Body of pancreas (tissue), 4 donors: ENCODE results near the gene ZNF275. TPM values are rescaled to one million over a fixed set of nuclear protein-coding genes. Genes with fewer than 3 reads are reported as not detected.
"Not testable (repeated sequence)": the region's sequence is repeated elsewhere in the genome, so short reads cannot be mapped to it uniquely, and the experiment has no call there.

Source experiments
- ATAC-seq: fragments of 150-250 bp; one replicate; pipeline ENCODE4 v1.9.1; 2016
- DNase-seq, 4 donors: peaks; one replicate each; pipeline ENCODE4 v3.0.0-alpha.2; 2019
- H3K27ac ChIP-seq, 4 donors: fragments of 200-600 bp; sonication (generic); 1 replicate in 3 of 4; 2 replicates in 1 of 4; pipeline versions ENCODE4 v1.5.1 to v1.6.1; 2016 to 2019; ENCODE audit warnings: mild to moderate bottlenecking in 1 of 4, mixed read lengths in 1 of 4, moderate library complexity in 1 of 4
- H3K27me3 ChIP-seq, 2 donors: fragments of 200-600 bp; sonication (generic); one replicate each; pipeline ENCODE4 v1.6.0; 2016; ENCODE audit warnings: mild to moderate bottlenecking in 1 of 2
- H3K36me3 ChIP-seq, 2 donors: fragments of 200-600 bp; sonication (generic); replicated peaks in 1 of 2; 2 replicates each; pipeline ENCODE4 v1.5.1; 2016; ENCODE audit warnings: low read depth in 2 of 2; ENCODE audit not compliant: insufficient read depth in 1 of 2
- H3K4me1 ChIP-seq: fragments of 200-600 bp; sonication (generic); one replicate; pipeline ENCODE4 v1.6.0; 2016
- H3K4me3 ChIP-seq, 2 donors: fragments of 200-600 bp; sonication (generic); 1 replicate in 1 of 2; 2 replicates in 1 of 2; pipeline ENCODE4 v1.5.1; 2016 to 2019
- H3K9me3 ChIP-seq, 3 donors: fragments of 200-600 bp; sonication (generic); 1 replicate in 2 of 3; 2 replicates in 1 of 3; pipeline ENCODE4 v1.5.1; 2016
- CTCF ChIP-seq, 7 experiments: fragments of 450-650 bp in 4 of 7; fragments of 200-600 bp in 3 of 7; sonication (generic) in 3 of 7; IDR thresholded peaks; one replicate each; pipeline ENCODE4 v1.5.1; 2016 to 2019; ENCODE audit warnings: antibody characterized with exemption in 7 of 7
- POLR2A ChIP-seq, 3 donors: fragments of 450-650 bp; IDR thresholded peaks; one replicate each; pipeline ENCODE4 v1.6.1; 2016; ENCODE audit warnings: antibody characterized with exemption in 3 of 3, mild to moderate bottlenecking in 2 of 3
- WGBS, 2 donors: methylation state at CpG; one replicate each; pipeline ENCODE4 v1.1.5; 2017; 5-methylcytosine and 5-hydroxymethylcytosine counted together
- intact Hi-C: fragments of 100-400 bp; cut with DNase I; formaldehyde crosslinking; loops from one replicate; pipeline ENCODE4 v1.15.1; 2023
- total RNA-seq, 2 donors: library from RNA; depleted of rRNA; stranded (reverse); fragments of >200 nt; gene quantifications; one replicate each; pipeline ENCODE4 v1.1.0, GENCODE V29; 2016

The ZNF275 gene
- total RNA-seq, 2 donors from 2014 or later = 8.0 to 12.2 TPM

DNA sequence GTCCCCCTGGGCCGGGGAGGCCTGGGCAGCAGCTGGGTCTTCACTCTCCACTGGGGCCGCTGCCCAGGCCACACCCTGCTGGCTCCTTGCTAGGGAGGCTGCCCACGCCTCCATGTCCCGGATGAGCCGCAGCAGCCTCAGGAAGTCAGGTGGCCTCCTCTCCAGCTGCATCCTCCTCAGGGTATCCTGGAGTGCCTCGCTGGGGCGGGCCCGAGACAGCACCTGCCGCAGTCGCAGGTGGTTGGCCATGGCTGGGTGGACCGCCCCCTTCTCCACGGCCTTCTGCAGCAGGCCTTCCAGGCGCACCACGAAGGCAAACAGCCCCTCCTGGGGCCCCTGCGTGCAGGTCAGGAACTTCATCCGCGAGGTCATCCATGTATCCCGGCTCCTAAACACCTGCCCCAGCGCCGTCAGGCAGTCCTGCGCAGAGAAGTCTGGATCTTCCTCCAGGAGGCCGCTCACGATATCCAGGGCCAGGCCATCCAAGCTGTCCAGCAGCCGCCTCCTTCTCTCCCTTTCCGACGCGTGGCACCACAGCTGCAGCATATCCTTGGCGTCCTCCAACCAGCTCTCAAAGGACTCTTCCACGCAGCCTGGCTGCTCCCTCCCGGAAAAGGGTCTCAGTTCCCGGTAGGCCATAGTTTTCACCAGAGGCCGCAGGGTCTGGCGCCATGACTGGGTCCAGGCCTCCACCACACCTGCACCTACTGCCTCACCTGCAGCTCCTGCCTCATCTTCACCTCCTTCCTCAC is 14.5 kb upstream of the ZNF275 start:
- Histone ChIP-seq H3K4me1 (no peaks in the 10 kb centered on the region), H3K27ac (no peak overlapping the region), H3K27me3 (no peaks in the 10 kb centered on the region), H3K9me3 (no peaks in the 10 kb centered on the region), H3K4me3 (no peak overlapping the region), H3K36me3 (no peaks in the 10 kb centered on the region)
- no peak for TF ChIP-seq CTCF (IDR thresholded peaks at IDR 0.05)
- TF ChIP-seq POLR2A (IDR thresholded peaks at IDR 0.05) = no peak
- DNase-seq (no peak), ATAC-seq (no peak)
- intact Hi-C loops = no loop called here
- 84 to 95% methylated on average over 6 to 16 of the region's 33 CpGs for WGBS, 2 donors

DNA sequence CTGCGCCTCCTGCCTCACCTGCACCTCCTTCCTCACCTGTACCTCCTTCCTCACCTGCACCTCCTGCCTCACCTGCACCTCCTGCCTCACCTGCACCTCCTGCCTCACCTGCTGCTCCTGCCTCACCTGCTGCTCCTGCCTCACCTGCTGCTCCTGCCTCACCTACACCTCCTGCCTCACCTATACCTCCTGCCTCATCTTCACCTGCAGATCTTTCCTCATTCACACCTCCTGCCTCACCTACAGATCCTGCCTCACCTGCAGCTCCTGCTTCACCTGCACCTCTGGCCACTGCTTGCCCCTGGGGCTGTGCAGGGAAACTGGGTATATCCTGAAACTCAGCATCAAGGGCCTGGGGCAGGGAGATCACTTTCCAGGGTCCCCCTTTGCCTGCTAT is 13.9 kb upstream of the ZNF275 start:
- H3K27ac ChIP-seq, H3K4me3 ChIP-seq, intact Hi-C loops, H3K9me3 ChIP-seq, H3K27me3 ChIP-seq, H3K36me3 ChIP-seq, ATAC-seq, DNase-seq, H3K4me1 ChIP-seq: not testable (repeated sequence)
- WGBS, 2 donors = 93 to 100% methylated on average over 1 of the region's 1 CpG

- no peak for TF ChIP-seq CTCF (IDR thresholded peaks at IDR 0.05)
- TF ChIP-seq POLR2A (IDR thresholded peaks at IDR 0.05) = no peak
- Histone ChIP-seq H3K27me3 (no peaks in the 10 kb centered on the region), H3K36me3 (no peaks in the 10 kb centered on the region), H3K4me1 (no peaks in the 10 kb centered on the region), H3K4me3 (no peak overlapping the region), H3K9me3 (no peaks in the 10 kb centered on the region), H3K27ac (no peak overlapping the region)
- ATAC-seq (no peak), DNase-seq (no peak)
- intact Hi-C loops = no loop called here
- WGBS, 2 donors = 3 to 33% methylated on average over 1 to 4 of the region's 13 CpGs
These were observed 13.3 kb upstream of the ZNF275 start for GRCh38 chrX:153320555-153321184.

DNA sequence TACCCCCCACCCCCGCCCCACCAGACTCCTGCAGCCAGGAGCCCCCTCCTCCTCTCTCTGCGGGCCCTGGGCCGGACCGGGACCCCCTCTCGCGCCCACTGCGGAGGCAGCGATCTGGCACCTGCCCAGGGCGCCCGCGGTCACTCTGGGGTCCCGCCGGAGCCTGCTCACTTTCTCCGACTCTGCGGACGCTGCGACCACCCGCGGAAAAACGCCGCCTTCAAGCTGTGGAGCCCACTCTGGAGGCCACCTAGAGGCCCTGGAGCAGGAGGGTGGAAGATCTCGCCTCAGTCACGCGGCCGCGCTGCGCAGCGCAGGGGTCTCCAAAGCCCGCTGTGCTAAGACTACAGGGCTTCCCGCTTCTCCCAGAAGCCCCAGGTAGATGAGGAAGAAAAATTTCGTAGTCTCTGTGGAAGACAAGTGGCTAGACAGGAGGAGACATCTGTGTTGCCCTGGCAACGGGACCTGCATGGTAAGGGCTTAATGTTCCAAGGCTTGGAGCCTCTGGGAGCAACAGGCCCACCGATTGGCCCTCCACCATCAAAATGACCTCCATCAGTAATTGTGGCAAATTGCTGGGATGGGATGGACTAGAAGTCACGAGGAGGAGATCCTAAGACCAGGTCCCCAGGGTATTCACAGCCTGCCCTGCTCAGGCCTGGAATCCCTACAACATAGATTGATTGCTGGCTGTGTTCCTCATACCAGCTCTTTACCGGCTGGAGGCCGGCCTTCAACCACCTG is 12.4 kb upstream of the ZNF275 start, which contains the start of gene PNMA6F:
TSS of gene PNMA6F (minus strand) at position 387 of the 744 bp plus-strand sequence. CDS start 1,093 bp downstream, outside the sequence.
- no peaks in the 10 kb centered on the region for H3K27me3 ChIP-seq
- no peaks in the 10 kb centered on the region for H3K9me3 ChIP-seq
- WGBS, 2 donors = 44 to 82% methylated on average over 2 to 4 of the region's 36 CpGs
- TF ChIP-seq POLR2A (IDR thresholded peaks at IDR 0.05) = no peak
- no peak for TF ChIP-seq CTCF (IDR thresholded peaks at IDR 0.05)
- intact Hi-C loops = no loop called here
- DNase-seq (no peak), ATAC-seq (no peak)
- H3K4me3 ChIP-seq = no peak within 1 kb of the TSS
- H3K4me1 ChIP-seq = no peaks in the 10 kb centered on the region
- H3K36me3 ChIP-seq = no peaks in the 10 kb centered on the region
- no peak within 1 kb of the TSS for H3K27ac ChIP-seq

- Histone ChIP-seq H3K27me3 (no peaks in the 10 kb centered on the region), H3K4me3 (no peak overlapping the region), H3K36me3 (no peaks in the 10 kb centered on the region), H3K4me1 (no peaks in the 10 kb centered on the region), H3K27ac (no peak overlapping the region), H3K9me3 (no peaks in the 10 kb centered on the region)
- WGBS, 2 donors = 72 to 89% methylated on average over 1 to 4 of the region's 4 CpGs
- ATAC-seq (no peak), DNase-seq (no peak)
- intact Hi-C loops = no loop called here
- TF ChIP-seq CTCF (IDR thresholded peaks at IDR 0.05) (no peak), POLR2A (IDR thresholded peaks at IDR 0.05) (no peak)
These were observed 6.4 kb upstream of the ZNF275 start for GRCh38 chrX:153327561-153327960.
